ENCODE results near the gene PPFIBP2.
"Not testable (repeated sequence)": the region's sequence is repeated elsewhere in the genome, so short reads cannot be mapped to it uniquely, and the experiment has no call there.

PPFIBP2 gene

GRCh38 chr11:7648264-7648663, 134.5 kb downstream of the PPFIBP2 start:
- no peak overlapping the region for H3K27ac ChIP-seq (ENCODE audit: low read depth, low read length)
- H3K4me3 ChIP-seq (ENCODE audit: low read depth, low read length): no peak overlapping the region
- H3K79me2 ChIP-seq (ENCODE audit: control insufficient read depth, insufficient read depth, low read length, unreplicated experiment): no peaks in the 10 kb centered on the region
- H2AFZ ChIP-seq (ENCODE audit: low read length, unreplicated experiment): no peak overlapping the region
- no peaks in the 10 kb centered on the region for H3K4me1 ChIP-seq (ENCODE audit: control insufficient read depth, insufficient read depth, low read length, unreplicated experiment)
- H3K36me3 ChIP-seq (ENCODE audit: insufficient read depth, low read length): no peaks in the 10 kb centered on the region
- H3K27me3 ChIP-seq (ENCODE audit: insufficient read depth, low read length): no peaks in the 10 kb centered on the region

GRCh38 chr11:7651140-7651551, 137.3 kb downstream of the PPFIBP2 start:
- Histone ChIP-seq H3K27me3 (ENCODE audit: insufficient read depth, low read length) (no peaks in the 10 kb centered on the region), H2AFZ (ENCODE audit: low read length, unreplicated experiment) (no peak overlapping the region), H3K79me2 (ENCODE audit: control insufficient read depth, insufficient read depth, low read length, unreplicated experiment) (no peaks in the 10 kb centered on the region), H3K4me1 (ENCODE audit: control insufficient read depth, insufficient read depth, low read length, unreplicated experiment) (no peaks in the 10 kb centered on the region), H3K4me3 (ENCODE audit: low read depth, low read length) (no peak overlapping the region), H3K27ac (ENCODE audit: low read depth, low read length) (no peak overlapping the region), H3K36me3 (ENCODE audit: insufficient read depth, low read length) (no peaks in the 10 kb centered on the region)

- Histone ChIP-seq H3K27me3 (ENCODE audit: insufficient read depth, low read length) (no peaks in the 10 kb centered on the region), H3K36me3 (ENCODE audit: insufficient read depth, low read length) (no peaks in the 10 kb centered on the region), H3K79me2 (ENCODE audit: control insufficient read depth, insufficient read depth, low read length, unreplicated experiment) (no peaks in the 10 kb centered on the region), H3K27ac (ENCODE audit: low read depth, low read length) (no peak overlapping the region), H2AFZ (ENCODE audit: low read length, unreplicated experiment) (no peak overlapping the region), H3K4me1 (ENCODE audit: control insufficient read depth, insufficient read depth, low read length, unreplicated experiment) (no peaks in the 10 kb centered on the region), H3K4me3 (ENCODE audit: low read depth, low read length) (no peak overlapping the region)
These were observed 137.9 kb downstream of the PPFIBP2 start for GRCh38 chr11:7651700-7652099.

- no peak overlapping the region for H2AFZ ChIP-seq (ENCODE audit: low read length, unreplicated experiment)
- H3K79me2 ChIP-seq (ENCODE audit: control insufficient read depth, insufficient read depth, low read length, unreplicated experiment): no peaks in the 10 kb centered on the region
- H3K4me1 ChIP-seq (ENCODE audit: control insufficient read depth, insufficient read depth, low read length, unreplicated experiment): no peaks in the 10 kb centered on the region
- H3K4me3 ChIP-seq (ENCODE audit: low read depth, low read length): no peak overlapping the region
- H3K27me3 ChIP-seq (ENCODE audit: insufficient read depth, low read length): no peaks in the 10 kb centered on the region
- no peaks in the 10 kb centered on the region for H3K36me3 ChIP-seq (ENCODE audit: insufficient read depth, low read length)
- no peak overlapping the region for H3K27ac ChIP-seq (ENCODE audit: low read depth, low read length)
These were observed 140.5 kb downstream of the PPFIBP2 start for GRCh38 chr11:7654195-7654705.

- no peaks in the 10 kb centered on the region for H3K79me2 ChIP-seq (ENCODE audit: control insufficient read depth, insufficient read depth, low read length, unreplicated experiment)
- no peaks in the 10 kb centered on the region for H3K27me3 ChIP-seq (ENCODE audit: insufficient read depth, low read length)
- H3K4me3 ChIP-seq (ENCODE audit: low read depth, low read length): no peak overlapping the region
- no peak overlapping the region for H2AFZ ChIP-seq (ENCODE audit: low read length, unreplicated experiment)
- no peaks in the 10 kb centered on the region for H3K36me3 ChIP-seq (ENCODE audit: insufficient read depth, low read length)
- no peaks in the 10 kb centered on the region for H3K4me1 ChIP-seq (ENCODE audit: control insufficient read depth, insufficient read depth, low read length, unreplicated experiment)
- H3K27ac ChIP-seq (ENCODE audit: low read depth, low read length): no peak overlapping the region
These were observed 141.7 kb downstream of the PPFIBP2 start for GRCh38 chr11:7655253-7656217.

- H3K27me3 ChIP-seq (ENCODE audit: insufficient read depth, low read length): no peaks in the 10 kb centered on the region
- no peak overlapping the region for H3K27ac ChIP-seq (ENCODE audit: low read depth, low read length)
- H2AFZ ChIP-seq (ENCODE audit: low read length, unreplicated experiment): no peak overlapping the region
- H3K36me3 ChIP-seq (ENCODE audit: insufficient read depth, low read length): no peaks in the 10 kb centered on the region
- no peaks in the 10 kb centered on the region for H3K4me1 ChIP-seq (ENCODE audit: control insufficient read depth, insufficient read depth, low read length, unreplicated experiment)
- H3K4me3 ChIP-seq (ENCODE audit: low read depth, low read length): no peak overlapping the region
- H3K79me2 ChIP-seq (ENCODE audit: control insufficient read depth, insufficient read depth, low read length, unreplicated experiment): no peaks in the 10 kb centered on the region
These were observed 142.9 kb downstream of the PPFIBP2 start for GRCh38 chr11:7656704-7657103.

- H3K4me1 ChIP-seq (ENCODE audit: control insufficient read depth, insufficient read depth, low read length, unreplicated experiment): no peaks in the 10 kb centered on the region
- H3K36me3 ChIP-seq (ENCODE audit: insufficient read depth, low read length): no peaks in the 10 kb centered on the region
- no peak overlapping the region for H3K4me3 ChIP-seq (ENCODE audit: low read depth, low read length)
- no peaks in the 10 kb centered on the region for H3K79me2 ChIP-seq (ENCODE audit: control insufficient read depth, insufficient read depth, low read length, unreplicated experiment)
- no peaks in the 10 kb centered on the region for H3K27me3 ChIP-seq (ENCODE audit: insufficient read depth, low read length)
- no peak overlapping the region for H2AFZ ChIP-seq (ENCODE audit: low read length, unreplicated experiment)
- no peak overlapping the region for H3K27ac ChIP-seq (ENCODE audit: low read depth, low read length)
These were observed 143.7 kb downstream of the PPFIBP2 start for GRCh38 chr11:7657306-7658025.

GRCh38 chr11:7663531-7663930, 149.7 kb downstream of the PPFIBP2 start:
- not testable (repeated sequence) for H3K36me3 ChIP-seq (ENCODE audit: insufficient read depth, low read length)

GRCh38 chr11:7664867-7665266, 151.1 kb downstream of the PPFIBP2 start:
- Histone ChIP-seq H3K4me3 (ENCODE audit: low read depth, low read length) (no peak overlapping the region), H3K27me3 (ENCODE audit: insufficient read depth, low read length) (no peaks in the 10 kb centered on the region), H3K36me3 (ENCODE audit: insufficient read depth, low read length) (no peaks in the 10 kb centered on the region), H3K27ac (ENCODE audit: low read depth, low read length) (no peak overlapping the region), H2AFZ (ENCODE audit: low read length, unreplicated experiment) (no peak overlapping the region), H3K79me2 (ENCODE audit: control insufficient read depth, insufficient read depth, low read length, unreplicated experiment) (no peaks in the 10 kb centered on the region), H3K4me1 (ENCODE audit: control insufficient read depth, insufficient read depth, low read length, unreplicated experiment) (no peaks in the 10 kb centered on the region)

More at GRCh38 chr11:7663531-7663930, 149.7 kb downstream of the PPFIBP2 start:
- not testable (repeated sequence) for H3K27ac ChIP-seq (ENCODE audit: low read depth, low read length); H3K79me2 ChIP-seq (ENCODE audit: control insufficient read depth, insufficient read depth, low read length, unreplicated experiment); H3K4me1 ChIP-seq (ENCODE audit: control insufficient read depth, insufficient read depth, low read length, unreplicated experiment); H3K27me3 ChIP-seq (ENCODE audit: insufficient read depth, low read length); H3K4me3 ChIP-seq (ENCODE audit: low read depth, low read length); H2AFZ ChIP-seq (ENCODE audit: low read length, unreplicated experiment)

- Histone ChIP-seq H3K4me1 (ENCODE audit: control insufficient read depth, insufficient read depth, low read length, unreplicated experiment) (no peaks in the 10 kb centered on the region), H3K36me3 (ENCODE audit: insufficient read depth, low read length) (no peaks in the 10 kb centered on the region), H3K27me3 (ENCODE audit: insufficient read depth, low read length) (no peaks in the 10 kb centered on the region), H3K27ac (ENCODE audit: low read depth, low read length) (no peak overlapping the region), H3K4me3 (ENCODE audit: low read depth, low read length) (no peak overlapping the region), H3K79me2 (ENCODE audit: control insufficient read depth, insufficient read depth, low read length, unreplicated experiment) (no peaks in the 10 kb centered on the region), H2AFZ (ENCODE audit: low read length, unreplicated experiment) (no peak overlapping the region)
These were observed 151.9 kb downstream of the PPFIBP2 start for GRCh38 chr11:7665473-7666291.

Measured in ACC112 (cell line).